H1 (cell line): ENCODE results near the gene FAM111A. TPM values are rescaled to one million over a fixed set of nuclear protein-coding genes. Genes with fewer than 3 reads are reported as not detected.

Experiments used
- ASH2L ChIP-seq: fragments of 200-600, 300-600 bp; sonication (generic); IDR thresholded peaks from one replicate; pipeline ENCODE4 v1.7.1; 2017; ENCODE audit warnings: low read length
- CBX5 ChIP-seq: fragments of 300-800, 300-1000 bp; sonication (generic); IDR thresholded peaks from 2 replicates; pipeline ENCODE4 v1.7.1; 2016; ENCODE audit warnings: antibody characterized with exemption, low read length, low read depth
- CEBPB ChIP-seq: IDR thresholded peaks from 2 replicates; pipeline ENCODE4 v1.6.1; 2012; ENCODE audit warnings: low read depth, low read length
- FOSL1 ChIP-seq: IDR thresholded peaks from 2 replicates; pipeline ENCODE4 v1.6.1; 2011; ENCODE audit warnings: mild to moderate bottlenecking, low read depth, low read length, moderate library complexity; ENCODE audit not compliant: insufficient read depth
- GABPA ChIP-seq: IDR thresholded peaks from 2 replicates; pipeline ENCODE4 v1.6.1; 2011; ENCODE audit warnings: mild to moderate bottlenecking, low read length, moderate library complexity, borderline replicate concordance; ENCODE audit not compliant: insufficient read depth
- MAFK ChIP-seq: IDR thresholded peaks from 2 replicates; pipeline ENCODE4 v1.6.1; 2012; ENCODE audit warnings: low read depth, mild to moderate bottlenecking, improper control_type of control experiment, low read length
- POLR2AphosphoS5 ChIP-seq: IDR thresholded peaks from 2 replicates; pipeline ENCODE4 v1.6.1; 2011; ENCODE audit warnings: low read depth, low read length
- POU5F1 ChIP-seq: IDR thresholded peaks from 2 replicates; pipeline ENCODE4 v1.6.1; 2011; ENCODE audit warnings: low read depth, mild to moderate bottlenecking, low read length, moderate library complexity
- RBBP5 ChIP-seq: IDR thresholded peaks from 2 replicates; pipeline ENCODE4 v1.7.1; 2012; ENCODE audit warnings: low read depth, mild to moderate bottlenecking, inconsistent platforms, low read length, moderate library complexity, borderline replicate concordance
- SAP30 ChIP-seq: fragments of 300-600 bp; sonication (generic); IDR thresholded peaks from 2 replicates; pipeline ENCODE4 v1.7.1; 2012; ENCODE audit warnings: low read length, moderate library complexity, mild to moderate bottlenecking, inconsistent platforms; ENCODE audit not compliant: insufficient read depth, insufficient replicate concordance
- SP1 ChIP-seq: IDR thresholded peaks from 2 replicates; pipeline ENCODE4 v1.6.1; 2011; ENCODE audit warnings: low read depth, low read length
- SP2 ChIP-seq: IDR thresholded peaks from 2 replicates; pipeline ENCODE4 v1.6.1; 2012; ENCODE audit warnings: mild to moderate bottlenecking, low read length, inconsistent platforms
- SRF ChIP-seq: IDR thresholded peaks from 2 replicates; pipeline ENCODE4 v1.6.1; 2011; ENCODE audit warnings: mild to moderate bottlenecking, low read depth, low read length, moderate library complexity
- TCF12 ChIP-seq: IDR thresholded peaks from 2 replicates; pipeline ENCODE4 v1.6.1; 2011; ENCODE audit warnings: low read depth, mild to moderate bottlenecking, low read length
- YY1 ChIP-seq: IDR thresholded peaks from 2 replicates; pipeline ENCODE4 v1.6.1; 2011; ENCODE audit warnings: low read depth, mild to moderate bottlenecking, low read length
- polyA plus RNA-seq, 7 experiments: library from polyadenylated mRNA; depleted of rRNA in 3 of 7; stranded (reverse) in 5 of 7; unstranded in 2 of 7; fragments of >200 nt in 5 of 7; fragments of 200-250 nt in 2 of 7; gene quantifications; 1 replicate in 5 of 7; 2 replicates in 1 of 7; 4 replicates in 1 of 7; pipeline versions ENCODE4 v1.2.1 to v1.2.3, GENCODE V29; 2011 to 2013; ENCODE audit warnings: missing spikeins in 2 of 7, mixed read lengths in 2 of 7
- total RNA-seq: library from RNA; stranded (reverse); fragmentation: NEBNext Ultra II Directional; extraction: Animal tissue kit (Norgen Biotek cat#: 25700); gene quantifications from 2 replicates; pipeline ENCODE4 v1.2.1, GENCODE V29; 2021
- TF ChIP-seq, protein P1 (sequence below): IDR thresholded peaks from 2 replicates; pipeline ENCODE4 v1.6.1; 2012; ENCODE audit warnings: inconsistent platforms

FAM111A gene
- total and polyA plus RNA-seq, 2 of the 8 experiments (the other 6 are each of a cell fraction or from before 2014, with no cell fraction given): 10.2 to 29.9 TPM

GRCh38 chr11:59171508-59172322 lies 29.1 kb downstream of the FAM111A start, which contains the start of gene DTX4 (continued):
- TF ChIP-seq RBBP5: peak; percentile 84; the same call in 1 of the 2 replicates
- TF ChIP-seq YY1: peak; percentile 59
- no peak for TF ChIP-seq SRF
- no peak for TF ChIP-seq POU5F1
- no peak for TF ChIP-seq CBX5
- TF ChIP-seq POLR2AphosphoS5: peak; percentile 83
- no peak for TF ChIP-seq SP2
- TF ChIP-seq GABPA: no peak
- TF ChIP-seq CEBPB: peak; percentile 80
- peak; percentile 90 for TF ChIP-seq ASH2L
- TF ChIP-seq FOSL1: no peak
- TF ChIP-seq MAFK: no peak
- no peak for TF ChIP-seq TCF12
- TF ChIP-seq SAP30: peak; percentile 73
- TF ChIP-seq, protein P1, sequence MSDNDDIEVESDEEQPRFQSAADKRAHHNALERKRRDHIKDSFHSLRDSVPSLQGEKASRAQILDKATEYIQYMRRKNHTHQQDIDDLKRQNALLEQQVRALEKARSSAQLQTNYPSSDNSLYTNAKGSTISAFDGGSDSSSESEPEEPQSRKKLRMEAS: peak; percentile 88
- TF ChIP-seq SP1: no peak
- TF ChIP-seq, all 59 proteins: peak for 23
